HG02840 (cell line): ENCODE results near the gene MYH1.

ENCODE experiments used
- ATAC-seq: cut with Tn5 transposase; IDR thresholded peaks from one replicate; pipeline ENCODE4 v1.9.1; 2021; ENCODE audit warnings: mild to moderate bottlenecking, moderate library complexity, moderate number of reproducible peaks; ENCODE audit not compliant: unreplicated experiment, low FRiP score

MYH1 gene

GRCh38 chr17:10492004-10492403 is 26.3 kb downstream of the MYH1 start:
- ATAC-seq = no peak

- no peak for ATAC-seq
These were observed 36.1 kb downstream of the MYH1 start for GRCh38 chr17:10482252-10482651.

- no peak for ATAC-seq
These were observed 40.6 kb downstream of the MYH1 start for GRCh38 chr17:10477701-10478100.

- ATAC-seq = no peak
These were observed 43.8 kb downstream of the MYH1 start for GRCh38 chr17:10474536-10474935.

GRCh38 chr17:10471858-10472257 is 46.5 kb downstream of the MYH1 start:
- ATAC-seq = no peak

GRCh38 chr17:10469459-10469858 is 48.9 kb downstream of the MYH1 start, which contains the start of gene MYH4:
MYH4 (minus strand) TSS chr17:10469559; CDS start chr17:10466745, 2,814 bp downstream.
- ATAC-seq = no peak

- ATAC-seq = no peak
These were observed 54.9 kb downstream of the MYH1 start for GRCh38 chr17:10463402-10463801.

GRCh38 chr17:10460062-10460461 is 58.3 kb downstream of the MYH1 start:
- no peak for ATAC-seq

- ATAC-seq = no peak
These were observed 59.6 kb downstream of the MYH1 start for GRCh38 chr17:10458701-10459100.

- ATAC-seq = no peak
These were observed 60.4 kb downstream of the MYH1 start for GRCh38 chr17:10457952-10458351.

- ATAC-seq = no peak
These were observed 71.1 kb downstream of the MYH1 start for GRCh38 chr17:10447026-10447931.
